Measurements from ENCODE around the gene RPL21.
"Not testable (repeated sequence)": the region's sequence is repeated elsewhere in the genome, so short reads cannot be mapped to it uniquely, and the experiment has no call there.

RPL21 gene

GRCh38 chr13:27251166-27252091 is at the start of gene RPL21:
TSS of gene RPL21 (plus strand) at chr13:27251558. CDS start at chr13:27253777, 2,219 bp downstream.
- DNase-seq (ENCODE audit: low read depth in 2 of 2), result peak; percentile 74 to 86

- DNase-seq (ENCODE audit: low read depth in 2 of 2), result no peak
These were observed 49.7 kb upstream of the RPL21 start for GRCh38 chr13:27201661-27202060.

- DNase-seq (ENCODE audit: low read depth in 2 of 2), result no peak
These were observed 48.2 kb upstream of the RPL21 start for GRCh38 chr13:27203186-27203585.

- no peak for DNase-seq (ENCODE audit: low read depth in 2 of 2)
These were observed 47.5 kb upstream of the RPL21 start for GRCh38 chr13:27203854-27204253.

GRCh38 chr13:27208514-27208913 is 42.8 kb upstream of the RPL21 start:
- no peak for DNase-seq (ENCODE audit: low read depth in 2 of 2)

GRCh38 chr13:27211271-27211670 is 40.1 kb upstream of the RPL21 start:
- DNase-seq (ENCODE audit: low read depth in 2 of 2), result no peak

- no peak for DNase-seq (ENCODE audit: low read depth in 2 of 2)
These were observed 39.5 kb upstream of the RPL21 start for GRCh38 chr13:27211771-27212364.

GRCh38 chr13:27213386-27213785 is 38.0 kb upstream of the RPL21 start:
- DNase-seq (ENCODE audit: low read depth in 2 of 2), result not testable (repeated sequence)

- DNase-seq (ENCODE audit: low read depth in 2 of 2), result not testable (repeated sequence)
These were observed 33.6 kb upstream of the RPL21 start for GRCh38 chr13:27217791-27218190.

GRCh38 chr13:27218861-27219260 is 32.5 kb upstream of the RPL21 start:
- DNase-seq (ENCODE audit: low read depth in 2 of 2), result not testable (repeated sequence)

GRCh38 chr13:27219611-27220010 is 31.7 kb upstream of the RPL21 start:
- no peak for DNase-seq (ENCODE audit: low read depth in 2 of 2)

GRCh38 chr13:27222100-27222499 is 29.3 kb upstream of the RPL21 start:
- DNase-seq (ENCODE audit: low read depth in 2 of 2), result not testable (repeated sequence)

- DNase-seq (ENCODE audit: low read depth in 2 of 2), result no peak
These were observed 24.4 kb upstream of the RPL21 start for GRCh38 chr13:27226991-27227390.

- no peak for DNase-seq (ENCODE audit: low read depth in 2 of 2)
These were observed 23.2 kb upstream of the RPL21 start for GRCh38 chr13:27228131-27228530.

- DNase-seq (ENCODE audit: low read depth in 2 of 2), result no peak
These were observed 21.7 kb upstream of the RPL21 start for GRCh38 chr13:27229642-27230041.

GRCh38 chr13:27233964-27234363 is 17.4 kb upstream of the RPL21 start:
- DNase-seq (ENCODE audit: low read depth in 2 of 2), result no peak

- no peak for DNase-seq (ENCODE audit: low read depth in 2 of 2)
These were observed 14.9 kb upstream of the RPL21 start for GRCh38 chr13:27236478-27236877.

GRCh38 chr13:27242702-27243101 is 8.7 kb upstream of the RPL21 start:
- DNase-seq (ENCODE audit: low read depth in 2 of 2), result no peak

GRCh38 chr13:27245610-27246009 is 5.7 kb upstream of the RPL21 start:
- DNase-seq (ENCODE audit: low read depth in 2 of 2), result no peak

- no peak for DNase-seq (ENCODE audit: low read depth in 2 of 2)
These were observed 559 bp upstream of the RPL21 start for GRCh38 chr13:27250833-27251165.

- no peak for DNase-seq (ENCODE audit: low read depth in 2 of 2)
These were observed 1.1 kb downstream of the RPL21 start for GRCh38 chr13:27252467-27252866.

GRCh38 chr13:27257233-27257568 is 5.8 kb downstream of the RPL21 start:
- DNase-seq (ENCODE audit: low read depth in 2 of 2), result no peak

- no peak for DNase-seq (ENCODE audit: low read depth in 2 of 2)
These were observed 6.4 kb downstream of the RPL21 start for GRCh38 chr13:27257648-27258253.
